NCI-H1092 treated with DMSO at 0.1 percent for 48 hours (cell line): ENCODE data around the gene FOXP4.

Experiments used
- DNase-seq: peaks from one replicate; lab custom pipeline; 2025; lab: John Stamatoyannopoulos, UW

Gene FOXP4

GRCh38 chr6:41583565-41583964 is 37.4 kb downstream of the FOXP4 start:
- no peak for DNase-seq

GRCh38 chr6:41584205-41584604 is 38.0 kb downstream of the FOXP4 start:
- no peak for DNase-seq

GRCh38 chr6:41584668-41585205 is 38.6 kb downstream of the FOXP4 start:
- DNase-seq = no peak

GRCh38 chr6:41585605-41586004 is 39.4 kb downstream of the FOXP4 start:
- no peak for DNase-seq

- no peak for DNase-seq
Observed at GRCh38 chr6:41586252-41587007, 40.2 kb downstream of the FOXP4 start.

- DNase-seq = no peak
Observed at GRCh38 chr6:41587131-41587879, 41.1 kb downstream of the FOXP4 start.

GRCh38 chr6:41588111-41588510 is 41.9 kb downstream of the FOXP4 start:
- DNase-seq = no peak

GRCh38 chr6:41589223-41589622 is 43.0 kb downstream of the FOXP4 start:
- no peak for DNase-seq

- no peak for DNase-seq
Observed at GRCh38 chr6:41589636-41590622, 43.7 kb downstream of the FOXP4 start.

- DNase-seq = no peak
Observed at GRCh38 chr6:41591122-41591521, 44.9 kb downstream of the FOXP4 start.

- DNase-seq = peak; percentile 45
Observed at GRCh38 chr6:41591859-41592502, 45.8 kb downstream of the FOXP4 start.

GRCh38 chr6:41593406-41593805 is 47.2 kb downstream of the FOXP4 start:
- no peak for DNase-seq

- DNase-seq = no peak
Observed at GRCh38 chr6:41593839-41594238, 47.7 kb downstream of the FOXP4 start.

- DNase-seq = no peak
Observed at GRCh38 chr6:41594326-41594725, 48.1 kb downstream of the FOXP4 start.

GRCh38 chr6:41594766-41595165 is 48.6 kb downstream of the FOXP4 start:
- DNase-seq = no peak

- DNase-seq = no peak
Observed at GRCh38 chr6:41595166-41595565, 49.0 kb downstream of the FOXP4 start.

- DNase-seq = no peak
Observed at GRCh38 chr6:41596096-41596685, 50.0 kb downstream of the FOXP4 start.

GRCh38 chr6:41596807-41597206 is 50.6 kb downstream of the FOXP4 start:
- no peak for DNase-seq

- DNase-seq = no peak
Observed at GRCh38 chr6:41597246-41598000, 51.2 kb downstream of the FOXP4 start.

- no peak for DNase-seq
Observed at GRCh38 chr6:41598670-41599014, 52.5 kb downstream of the FOXP4 start.
